GM18511 (cell line): Measurements from ENCODE around the gene DDC.
A peak's percentile ranks its signal among the peaks of the same experiment; 100 is the strongest.

Experiments
- ATAC-seq: cut with Tn5 transposase; IDR thresholded peaks from one replicate; pipeline ENCODE4 v1.9.1; 2021; ENCODE audit warnings: mild to moderate bottlenecking, moderate library complexity; ENCODE audit not compliant: unreplicated experiment

The DDC gene

DNA sequence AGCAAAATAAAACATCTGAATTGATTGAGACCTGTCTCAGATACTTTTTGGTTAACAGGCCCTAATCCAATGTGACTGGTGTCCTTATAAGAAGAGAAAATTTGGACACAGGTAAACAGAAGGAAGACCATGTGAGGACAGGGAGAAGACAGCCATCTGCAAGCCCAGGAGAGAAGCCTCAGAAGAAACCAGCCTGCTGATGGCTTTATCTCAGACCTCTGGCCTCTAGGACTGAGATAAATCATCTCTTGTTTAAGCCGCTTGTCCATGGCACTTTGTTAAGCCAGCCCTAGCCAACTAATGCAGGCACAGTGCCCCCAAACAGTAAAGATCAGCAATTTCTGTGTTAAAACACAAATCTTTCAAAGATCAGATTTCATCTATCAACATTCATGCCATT, 73.3 kb downstream of the DDC start:
- ATAC-seq, result no peak

DNA sequence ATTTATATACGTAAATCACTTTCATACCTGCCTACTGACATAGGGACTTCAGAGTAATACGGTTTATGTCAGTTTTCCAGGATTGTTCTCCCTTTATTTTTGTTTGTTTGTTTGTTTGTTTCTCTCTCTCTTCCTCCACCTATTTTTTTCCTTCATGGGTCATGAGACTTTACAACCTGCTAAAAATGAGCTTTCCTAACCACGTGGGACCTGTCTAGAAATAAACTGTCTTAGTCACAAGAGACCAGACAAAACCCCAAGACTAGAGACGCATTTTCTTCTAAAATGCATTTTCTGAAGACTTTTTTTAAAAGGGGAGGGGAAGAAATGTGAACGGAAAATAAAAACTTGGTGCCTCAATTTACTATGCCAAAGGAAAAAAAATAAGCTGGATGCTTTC, 74.0 kb downstream of the DDC start:
- no peak for ATAC-seq

DNA sequence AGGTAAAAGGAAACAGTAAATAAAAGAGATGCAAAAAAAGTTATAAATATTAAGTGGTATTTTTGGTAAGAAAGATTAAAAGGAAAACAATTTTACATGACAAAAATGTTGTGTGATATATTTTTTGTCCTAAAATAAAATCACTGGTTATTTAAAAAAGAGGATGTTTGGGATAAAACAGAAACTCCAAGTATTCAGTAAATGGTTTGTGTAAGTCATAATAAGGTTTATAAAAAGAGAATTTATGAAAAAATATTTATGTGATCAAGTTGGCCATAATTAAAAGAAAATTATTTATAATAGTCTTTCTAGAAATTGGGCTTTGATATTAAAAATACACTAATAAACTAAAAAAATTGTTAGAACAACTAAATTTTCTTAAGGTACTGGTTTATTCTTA, 76.8 kb downstream of the DDC start:
- ATAC-seq, result no peak

DNA sequence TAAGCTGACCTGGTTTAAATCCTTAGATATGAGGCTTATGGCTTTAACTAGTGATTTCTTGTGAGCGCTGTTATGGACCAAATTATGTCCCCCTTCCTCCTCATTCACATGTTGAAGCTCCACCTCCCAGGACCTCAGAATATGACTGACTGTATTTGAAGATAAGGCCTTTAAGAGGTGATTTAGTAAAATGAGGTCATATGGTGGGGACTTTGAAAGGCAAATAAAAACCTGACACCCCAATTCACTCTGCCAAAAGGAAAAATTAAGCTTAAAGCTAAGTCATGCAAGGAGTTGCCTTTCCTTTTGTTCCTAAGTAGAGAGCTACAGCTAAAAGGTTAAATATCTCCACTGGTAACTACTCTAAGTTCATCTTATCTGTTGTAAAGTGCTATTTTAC, 78.7 kb downstream of the DDC start:
- no peak for ATAC-seq

DNA sequence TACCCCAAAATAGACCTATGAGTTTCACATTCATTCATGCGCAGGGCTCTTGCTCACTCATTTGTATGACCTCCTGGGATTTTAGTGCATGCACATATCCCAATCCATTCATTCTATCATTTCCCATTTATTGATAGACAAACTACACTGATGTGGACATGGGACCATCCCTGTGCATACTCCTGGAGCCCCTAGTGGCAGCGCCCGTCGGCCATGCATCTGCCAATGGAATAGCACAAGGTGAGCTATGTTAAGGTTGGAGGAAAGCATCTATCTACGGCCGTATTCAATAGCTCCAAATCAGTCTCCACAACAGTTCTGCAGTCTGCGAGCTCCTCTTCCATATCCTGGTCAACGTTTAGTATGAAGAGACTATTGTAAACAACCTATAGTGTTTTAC, 83.3 kb downstream of the DDC start:
- no peak for ATAC-seq

DNA sequence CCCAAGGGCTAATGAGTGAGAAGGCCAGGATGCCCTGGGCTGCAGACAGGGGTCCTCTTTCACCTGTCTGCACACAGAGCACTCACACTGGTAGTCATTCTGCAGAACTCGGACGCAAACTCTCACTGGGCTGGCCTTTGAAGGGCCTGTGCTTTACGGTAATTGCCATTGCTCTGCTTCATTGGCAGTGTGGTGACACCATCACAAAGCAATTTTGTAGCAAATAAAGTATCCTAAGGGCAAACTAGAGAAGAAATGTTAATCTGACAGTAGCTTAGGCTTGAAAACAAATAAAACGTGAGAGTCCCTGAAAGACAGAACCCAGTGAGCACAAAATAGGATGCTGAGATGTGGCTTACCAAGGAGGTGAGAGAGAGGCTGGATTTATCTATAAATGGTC, 84.4 kb downstream of the DDC start:
- ATAC-seq, result no peak

DNA sequence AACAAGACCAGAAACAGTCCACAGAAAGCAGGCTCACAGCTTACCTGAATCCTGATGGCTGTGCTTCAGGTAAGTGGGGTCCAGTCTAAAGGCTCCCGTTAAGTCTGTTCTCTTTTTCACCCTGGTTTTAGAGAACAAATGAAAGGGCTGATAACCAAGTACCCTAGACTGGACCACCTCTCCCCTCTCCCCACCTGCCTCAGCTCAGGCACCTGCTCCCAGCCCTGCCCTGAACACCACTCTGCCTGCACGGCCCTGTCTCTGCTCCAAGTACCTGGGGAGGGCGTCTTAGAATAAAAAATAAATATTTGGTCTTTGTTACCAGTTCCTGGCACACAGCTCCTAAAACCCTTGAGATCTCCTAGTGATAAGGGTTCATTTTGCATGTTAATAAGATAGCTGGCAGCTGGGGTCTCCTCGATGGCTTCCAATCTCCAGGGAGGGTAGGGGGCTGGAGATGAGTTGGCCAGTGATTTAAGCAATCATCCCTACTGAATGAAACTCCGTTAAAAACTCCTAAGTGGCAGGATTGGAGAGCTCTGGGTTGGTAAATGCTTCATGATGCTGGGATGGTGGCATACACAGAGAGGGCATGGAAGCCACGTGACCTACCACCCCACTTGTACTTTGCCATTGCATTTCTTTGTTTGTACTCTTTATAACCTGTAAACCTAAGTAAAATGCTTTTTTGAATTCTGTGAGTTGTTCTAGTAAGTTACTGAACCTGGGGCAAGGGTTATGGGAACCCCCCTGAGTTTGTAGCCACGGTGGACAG, 85.3 kb downstream of the DDC start:
- ATAC-seq, result no peak

DNA sequence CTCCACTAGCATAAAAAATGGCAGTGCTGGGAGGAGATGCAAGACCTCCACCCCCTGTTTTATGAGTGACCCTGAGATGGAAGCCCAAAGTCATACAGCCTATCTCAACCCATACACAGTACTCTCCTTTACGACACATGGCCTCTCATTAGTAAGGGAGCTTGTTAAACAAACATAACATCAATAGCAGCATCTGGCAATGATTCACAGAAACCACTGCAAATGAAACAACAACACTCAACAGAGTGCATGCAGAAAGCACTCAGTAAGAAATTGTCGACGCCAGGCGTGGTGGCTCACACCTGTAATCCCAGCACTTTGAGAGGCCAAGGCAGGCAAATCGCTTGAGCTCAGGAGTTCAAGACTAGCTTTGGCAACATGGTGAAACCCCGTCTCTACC, 87.6 kb downstream of the DDC start:
- no peak for ATAC-seq

DNA sequence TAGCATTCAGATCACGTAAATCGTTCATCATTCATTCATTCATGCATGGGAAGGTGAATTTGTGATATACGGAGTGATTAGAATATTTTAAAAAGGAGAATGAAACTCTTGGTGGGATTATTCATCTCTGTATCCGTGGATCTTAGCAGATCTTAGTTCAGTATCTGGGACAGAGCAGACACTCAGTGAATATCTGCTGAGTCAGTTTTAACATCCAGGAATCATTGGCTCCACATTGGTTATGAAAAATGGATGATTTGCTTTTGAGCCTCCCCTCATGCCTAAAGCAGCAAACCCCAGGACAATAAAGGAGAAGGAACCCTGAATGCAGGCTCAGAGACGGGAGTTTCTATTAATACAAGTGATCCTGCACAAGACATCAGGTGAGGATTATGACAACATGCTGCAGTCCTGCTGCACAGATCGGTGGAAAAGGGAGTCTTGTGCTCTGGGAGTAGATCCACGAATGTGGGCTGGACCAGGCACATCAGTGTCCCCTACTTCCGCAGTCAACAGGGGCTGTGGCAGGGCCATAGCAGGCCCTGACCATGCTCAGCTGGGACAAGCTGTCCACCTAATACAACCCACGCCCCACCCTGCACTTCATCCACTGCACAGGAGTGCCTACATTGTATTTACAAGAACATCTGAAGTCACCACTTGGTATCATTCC, 88.1 kb downstream of the DDC start:
- no peak for ATAC-seq

DNA sequence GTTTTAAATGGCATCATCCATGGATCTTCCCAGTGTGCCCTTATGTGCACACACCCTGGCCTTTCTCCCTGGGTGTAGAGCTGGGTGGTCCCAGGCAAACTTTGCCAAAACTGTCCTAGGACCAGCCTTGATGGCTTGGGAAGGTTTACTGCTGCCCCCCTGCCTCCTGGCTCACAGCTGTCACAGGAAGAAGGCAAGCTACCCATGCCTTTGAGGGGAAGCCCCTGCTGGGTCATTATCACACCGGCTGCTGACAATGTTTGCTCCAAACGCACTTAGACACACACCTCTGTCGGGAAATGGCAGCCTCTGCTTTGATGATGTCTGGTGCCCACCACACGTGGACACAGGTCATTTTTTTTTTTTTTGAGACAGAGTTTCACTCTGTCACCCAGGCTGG, 89.9 kb downstream of the DDC start:
- peak; percentile 74 for ATAC-seq

DNA sequence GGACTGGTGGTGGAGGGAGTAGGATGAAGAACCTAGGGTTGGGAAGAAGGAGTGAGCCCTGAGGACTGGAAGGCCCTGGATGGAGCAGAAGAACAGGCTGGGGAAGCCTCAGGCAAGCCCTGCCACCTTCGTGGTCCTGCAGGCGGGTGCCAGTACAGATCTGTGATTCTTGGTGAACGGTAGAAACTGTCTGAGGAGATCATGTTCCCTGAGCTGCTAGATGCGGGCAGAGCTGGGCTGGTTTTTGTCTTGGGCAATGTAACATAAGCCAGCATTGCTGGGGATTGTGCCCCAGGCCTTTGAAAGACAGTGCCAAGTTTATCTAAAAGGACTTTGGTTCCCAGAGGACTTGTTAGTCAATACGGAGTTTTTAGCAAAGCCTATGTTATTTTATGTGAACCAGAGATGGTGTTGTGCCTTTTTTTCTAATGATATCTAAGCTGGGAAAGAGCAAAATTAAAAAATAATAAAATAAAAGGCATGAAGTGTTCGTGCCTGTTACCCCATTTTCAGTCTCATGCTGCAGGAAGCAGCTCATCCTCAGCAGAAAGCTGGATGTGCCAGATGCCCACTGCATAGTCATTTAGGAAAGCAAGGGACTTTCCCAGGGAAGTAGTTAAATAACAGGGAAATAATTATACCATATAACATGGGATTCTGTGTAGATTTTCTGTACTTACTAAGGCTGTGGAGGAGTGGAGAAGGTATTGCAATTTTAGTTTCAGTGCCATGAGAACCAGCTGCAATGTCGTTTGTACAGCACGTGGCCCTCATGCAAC, 90.6 kb downstream of the DDC start:
- ATAC-seq, result no peak

DNA sequence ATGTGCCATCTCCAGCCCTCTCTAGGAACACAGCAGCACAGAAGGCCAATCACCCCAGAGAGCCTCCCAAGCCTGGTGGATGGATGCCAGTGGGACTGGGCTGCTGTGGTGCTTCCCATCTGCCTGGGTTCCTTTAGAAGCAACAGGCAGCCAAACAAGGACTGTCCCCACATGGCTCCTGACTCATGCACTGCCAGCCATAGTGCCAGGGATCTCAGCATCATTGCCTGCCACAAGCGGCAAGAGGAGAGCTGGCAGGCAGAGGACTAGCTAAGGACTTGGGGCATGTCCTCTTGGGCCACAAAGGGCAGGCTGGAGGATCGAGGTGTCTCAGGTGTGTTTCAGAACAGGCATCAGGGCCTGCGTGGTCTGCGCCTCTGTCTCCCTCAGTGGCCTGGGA, 91.7 kb downstream of the DDC start:
- no peak for ATAC-seq

DNA sequence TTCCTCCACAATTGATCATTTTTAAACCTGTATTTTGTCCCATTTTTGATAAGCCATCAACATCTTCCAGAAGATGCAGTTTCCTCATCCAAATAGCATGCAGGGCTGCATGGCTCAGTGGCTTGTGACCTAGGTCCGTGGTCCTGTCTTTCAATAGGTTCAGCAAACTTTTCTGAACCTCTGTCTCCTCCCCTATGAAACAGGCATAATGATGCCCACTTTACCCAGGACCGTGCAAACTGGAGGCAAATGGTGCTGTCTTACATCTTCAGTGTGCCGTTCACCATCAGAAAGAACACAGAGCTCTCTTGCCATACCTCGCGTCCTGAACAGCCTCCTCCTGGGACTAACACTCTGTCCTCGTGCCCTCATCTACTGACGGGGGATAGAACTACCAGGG, 92.8 kb downstream of the DDC start:
- ATAC-seq, result no peak

DNA sequence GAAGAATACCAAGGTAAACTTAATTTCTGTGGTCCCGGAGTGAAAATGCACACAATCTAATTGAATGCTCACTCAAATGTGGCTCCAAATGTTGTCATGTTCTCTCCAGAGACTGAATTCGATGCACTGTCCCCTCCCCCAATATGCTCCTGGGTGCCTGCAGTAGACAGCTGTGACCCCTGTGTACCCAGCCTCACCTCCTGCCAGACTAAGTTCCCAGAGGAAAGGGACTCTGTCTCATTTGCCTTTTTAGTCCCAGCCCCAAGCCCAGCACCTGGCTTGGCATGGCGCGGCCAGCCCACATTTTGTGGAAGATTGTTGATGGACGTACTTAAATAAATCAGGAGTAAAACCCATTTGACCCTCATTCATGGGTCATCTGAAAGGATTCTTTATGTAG, 93.2 kb downstream of the DDC start:
- ATAC-seq, result no peak

DNA sequence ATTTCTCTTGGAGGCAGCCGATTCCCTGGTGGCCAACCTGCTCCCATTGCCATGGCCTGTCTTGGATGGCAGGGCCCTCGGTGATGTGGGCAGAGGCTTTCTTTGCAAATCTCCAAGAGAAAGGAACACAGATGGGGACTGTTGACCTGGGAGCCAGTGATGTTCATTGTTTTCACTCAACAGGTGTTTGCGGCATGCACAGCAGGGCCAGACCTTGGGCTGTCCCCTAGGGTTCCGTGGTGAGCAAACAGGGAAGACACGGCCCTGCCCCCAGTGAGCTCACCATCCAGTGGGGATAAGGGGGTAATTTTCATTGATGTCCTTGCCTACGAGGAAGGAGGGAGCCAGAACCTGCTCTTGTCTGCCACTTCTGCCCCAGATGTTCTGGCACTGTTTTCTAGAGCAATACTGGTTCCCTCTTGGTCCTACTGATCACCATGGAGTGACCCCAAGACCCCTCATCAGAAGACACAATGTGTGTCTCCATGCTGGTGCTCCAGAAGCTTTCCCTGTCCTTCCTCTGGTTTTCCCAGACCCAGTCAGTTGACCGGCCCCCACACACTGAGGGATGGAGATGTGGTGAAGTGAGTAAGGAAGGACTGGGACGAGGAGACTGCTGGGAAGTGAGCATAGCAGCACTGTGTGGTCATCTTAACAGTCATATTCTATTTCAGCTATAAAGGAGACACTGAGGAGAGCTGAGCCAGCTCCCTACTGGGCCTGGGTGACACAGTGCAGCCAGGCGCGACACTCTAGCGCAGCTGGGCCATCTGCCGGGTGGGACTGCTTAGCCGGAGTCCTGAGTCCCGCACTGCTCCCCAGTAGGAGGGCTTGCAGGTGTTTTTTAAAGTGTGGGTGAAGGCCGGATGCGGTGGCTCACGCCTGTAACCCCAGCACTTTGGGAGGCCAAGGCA, 94.7 kb downstream of the DDC start:
- no peak for ATAC-seq

DNA sequence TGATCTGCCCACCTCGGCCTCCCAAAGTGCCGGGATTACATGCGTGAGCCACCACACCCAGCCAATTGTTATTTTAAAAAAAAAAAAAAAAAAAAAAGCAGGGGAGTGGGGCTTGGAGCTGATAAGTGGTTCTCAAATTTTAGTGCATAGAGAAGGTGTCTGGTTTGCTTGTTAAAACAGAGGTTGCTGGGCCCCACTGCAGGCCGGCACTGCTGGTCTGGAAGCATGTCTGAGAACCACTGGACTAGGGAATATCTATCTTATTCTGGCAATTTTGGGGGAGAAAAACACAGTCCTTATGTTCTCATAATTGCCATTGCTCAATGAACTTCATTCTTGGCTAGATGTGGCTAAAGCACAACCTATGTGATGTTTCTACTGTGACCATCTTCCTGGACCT, 96.0 kb downstream of the DDC start:
- no peak for ATAC-seq

DNA sequence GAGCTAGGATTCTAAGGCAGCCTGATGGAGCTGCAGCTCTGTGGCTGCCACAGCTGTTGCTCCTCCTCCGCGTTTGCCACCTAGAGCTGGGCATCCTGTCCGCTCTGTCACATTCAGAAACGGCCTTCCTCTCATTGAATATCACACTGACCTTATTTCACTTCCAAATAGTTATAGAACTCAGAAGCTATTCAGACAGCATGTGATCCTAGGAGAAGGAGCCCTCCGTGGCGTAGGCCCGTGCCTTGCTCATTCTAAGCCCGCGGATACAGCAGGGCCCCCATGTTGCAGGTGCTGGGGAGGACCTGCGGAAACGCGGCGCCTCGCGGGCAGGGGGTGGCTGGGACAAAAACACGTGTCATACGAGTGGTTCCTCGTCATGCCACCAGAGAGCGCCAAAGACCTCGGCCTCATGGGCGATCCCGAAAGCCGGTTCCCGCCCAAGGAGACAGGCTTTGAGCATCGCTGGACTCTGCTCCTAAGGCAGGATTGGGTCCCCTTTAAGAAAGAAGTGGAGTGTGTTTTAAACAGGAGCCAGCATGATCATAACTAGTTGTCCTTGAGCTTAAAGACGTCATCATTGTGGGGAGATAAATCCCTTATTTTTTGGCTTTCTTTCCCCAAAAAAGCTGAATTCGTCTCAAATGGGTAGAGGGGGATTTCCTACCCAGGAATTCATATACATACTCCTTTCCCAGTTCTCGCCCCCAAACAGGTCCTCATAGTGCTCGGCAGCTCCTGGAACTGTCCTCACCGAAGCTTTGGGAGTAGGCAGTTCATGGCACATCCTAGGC, 97.2 kb downstream of the DDC start:
- ATAC-seq, result peak; percentile 92

DNA sequence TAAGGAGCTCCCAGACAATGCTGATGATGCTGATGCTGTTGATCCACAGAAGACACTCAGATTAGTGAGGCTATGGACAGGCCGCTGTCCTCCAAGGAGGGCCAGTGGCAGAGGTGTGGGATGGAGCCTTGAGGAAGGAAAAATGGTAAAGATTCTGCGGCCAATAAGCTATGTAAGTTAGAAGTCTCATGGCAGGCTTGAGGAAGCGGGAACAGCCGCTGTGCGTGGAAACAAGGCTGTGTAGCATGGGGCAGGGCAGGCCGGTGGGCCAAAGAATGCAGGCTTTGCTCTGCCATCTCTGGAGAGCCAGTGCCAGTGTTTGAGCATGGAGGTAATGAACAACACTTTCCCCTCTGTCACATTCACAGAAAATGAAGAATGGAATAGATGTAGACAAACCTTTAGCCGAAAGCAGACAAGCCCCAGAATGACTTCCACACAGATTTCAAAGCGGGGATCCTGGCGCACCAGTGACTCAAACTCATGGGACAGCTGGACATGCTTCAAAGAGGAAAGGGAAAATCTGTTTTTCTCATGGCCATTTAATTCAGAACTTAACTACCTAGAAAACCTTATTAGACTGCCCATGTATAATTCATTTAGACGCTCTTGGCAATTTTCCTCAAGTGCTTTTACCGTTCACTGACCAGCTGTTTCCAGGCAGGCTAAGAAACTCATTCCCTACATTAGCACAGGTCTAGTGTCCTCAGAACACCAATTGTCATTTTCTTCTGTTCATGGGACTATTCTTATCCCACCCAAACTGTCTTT, 98.2 kb downstream of the DDC start:
- no peak for ATAC-seq

DNA sequence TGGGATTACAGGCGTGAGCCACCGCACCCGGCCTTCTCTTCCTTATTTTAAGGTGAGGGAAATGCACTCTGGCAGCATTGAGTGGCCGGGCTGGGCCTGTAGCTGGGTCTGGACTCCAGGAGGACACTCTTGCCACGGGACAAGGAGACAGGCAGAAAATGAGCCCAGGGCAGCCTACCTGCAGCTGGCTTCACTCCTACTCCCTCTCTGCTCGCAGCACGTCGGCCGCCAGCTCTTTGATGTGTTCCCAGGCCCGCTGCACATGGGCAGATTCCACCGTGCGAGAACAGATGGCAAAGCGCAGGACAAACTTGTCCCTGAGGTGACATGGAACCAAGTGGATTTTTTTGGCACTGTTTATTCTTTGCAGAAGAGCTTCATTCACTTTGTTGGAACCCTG, 102.2 kb downstream of the DDC start:
- no peak for ATAC-seq
